IPS-18c (cell line): Measurements from ENCODE around the gene TACC2.
"Not testable (repeated sequence)": the region's sequence is repeated elsewhere in the genome, so short reads cannot be mapped to it uniquely, and the experiment has no call there.

Experiments
- H3K4me3 ChIP-seq: 2 replicates; pipeline ENCODE4 v1.7.0; 2013; ENCODE audit warnings: low read depth, mild to moderate bottlenecking, low read length, moderate library complexity; ENCODE audit not compliant: insufficient read depth
- H3K9me3 ChIP-seq: one replicate; pipeline ENCODE4 v1.6.1; 2013; ENCODE audit warnings: mild to moderate bottlenecking, low read length, moderate library complexity; ENCODE audit not compliant: control insufficient read depth, insufficient read depth

The TACC2 gene

GRCh38 chr10:121974535-121975294 is 14.2 kb upstream of the TACC2 start, which contains the start of gene NSMCE4A:
Gene NSMCE4A (minus strand): TSS chr10:121975217. CDS start chr10:121975165, 52 bp downstream.
- H3K4me3 ChIP-seq: peak within 1 kb of the TSS; percentile 92
- peaks cover 5% of the 10 kb centered on the region for H3K9me3 ChIP-seq

- peaks cover 5% of the 10 kb centered on the region for H3K9me3 ChIP-seq
- H3K4me3 ChIP-seq: peak overlapping the region; percentile 92
Observed at GRCh38 chr10:121975295-121976086, 13.5 kb upstream of the TACC2 start.

- Histone ChIP-seq H3K4me3 (no peak overlapping the region; the same call in 1 of the 2 replicates), H3K9me3 (peaks cover 5% of the 10 kb centered on the region)
Observed at GRCh38 chr10:121976607-121977006, 12.4 kb upstream of the TACC2 start.

GRCh38 chr10:121978511-121978910 is 10.5 kb upstream of the TACC2 start:
- H3K9me3 ChIP-seq: peaks cover 5% of the 10 kb centered on the region

GRCh38 chr10:121981346-121981745 is 7.6 kb upstream of the TACC2 start:
- Histone ChIP-seq H3K4me3 (no peak overlapping the region), H3K9me3 (peaks cover 13% of the 10 kb centered on the region)

More at GRCh38 chr10:121978511-121978910, 10.5 kb upstream of the TACC2 start:
- H3K4me3 ChIP-seq: no peak overlapping the region

GRCh38 chr10:121983852-121984251 is 5.1 kb upstream of the TACC2 start:
- Histone ChIP-seq H3K9me3 (peaks cover 8% of the 10 kb centered on the region), H3K4me3 (no peak overlapping the region)

- no peak overlapping the region for H3K4me3 ChIP-seq
Observed at GRCh38 chr10:121984463-121984862, 4.5 kb upstream of the TACC2 start.

GRCh38 chr10:121990015-121990677 is 1.2 kb downstream of the TACC2 start:
- H3K9me3 ChIP-seq: no peaks in the 10 kb centered on the region
- H3K4me3 ChIP-seq: no peak overlapping the region

More at GRCh38 chr10:121984463-121984862, 4.5 kb upstream of the TACC2 start:
- peaks cover 8% of the 10 kb centered on the region for H3K9me3 ChIP-seq

GRCh38 chr10:121991727-121992126 is 2.8 kb downstream of the TACC2 start:
- not testable (repeated sequence) for H3K9me3 ChIP-seq, H3K4me3 ChIP-seq

- Histone ChIP-seq H3K4me3 (no peak overlapping the region), H3K9me3 (no peaks in the 10 kb centered on the region)
Observed at GRCh38 chr10:121994429-121994941, 5.5 kb downstream of the TACC2 start.

- Histone ChIP-seq H3K9me3 (peaks cover 2% of the 10 kb centered on the region), H3K4me3 (no peak overlapping the region)
Observed at GRCh38 chr10:121998462-121998861, 9.5 kb downstream of the TACC2 start.

GRCh38 chr10:121999301-121999700 is 10.3 kb downstream of the TACC2 start:
- Histone ChIP-seq H3K4me3 (no peak overlapping the region), H3K9me3 (peaks cover 2% of the 10 kb centered on the region)

- no peak overlapping the region for H3K4me3 ChIP-seq
Observed at GRCh38 chr10:122001698-122002097, 12.7 kb downstream of the TACC2 start.

GRCh38 chr10:122007415-122007814 is 18.5 kb downstream of the TACC2 start:
- Histone ChIP-seq H3K4me3 (no peak overlapping the region), H3K9me3 (no peaks in the 10 kb centered on the region)

More at GRCh38 chr10:122001698-122002097, 12.7 kb downstream of the TACC2 start:
- H3K9me3 ChIP-seq: peaks cover 2% of the 10 kb centered on the region

GRCh38 chr10:122010405-122011050 is 21.6 kb downstream of the TACC2 start:
- no peak overlapping the region for H3K4me3 ChIP-seq
- H3K9me3 ChIP-seq: no peaks in the 10 kb centered on the region

GRCh38 chr10:122012731-122013130 is 23.8 kb downstream of the TACC2 start:
- H3K9me3 ChIP-seq: no peaks in the 10 kb centered on the region
- H3K4me3 ChIP-seq: no peak overlapping the region

GRCh38 chr10:122013311-122013780 is 24.4 kb downstream of the TACC2 start:
- Histone ChIP-seq H3K9me3 (no peaks in the 10 kb centered on the region), H3K4me3 (no peak overlapping the region)
